Glomerular visceral epithelial cell (primary cell): ENCODE measurements around the gene LGALS1.
"Not testable (repeated sequence)": the region's sequence is repeated elsewhere in the genome, so short reads cannot be mapped to it uniquely, and the experiment has no call there.

Source experiments
- DNase-seq: peaks from one replicate; pipeline ENCODE4 v3.0.0-alpha.2; 2016; ENCODE audit errors: extremely low spot score

LGALS1 gene

DNA sequence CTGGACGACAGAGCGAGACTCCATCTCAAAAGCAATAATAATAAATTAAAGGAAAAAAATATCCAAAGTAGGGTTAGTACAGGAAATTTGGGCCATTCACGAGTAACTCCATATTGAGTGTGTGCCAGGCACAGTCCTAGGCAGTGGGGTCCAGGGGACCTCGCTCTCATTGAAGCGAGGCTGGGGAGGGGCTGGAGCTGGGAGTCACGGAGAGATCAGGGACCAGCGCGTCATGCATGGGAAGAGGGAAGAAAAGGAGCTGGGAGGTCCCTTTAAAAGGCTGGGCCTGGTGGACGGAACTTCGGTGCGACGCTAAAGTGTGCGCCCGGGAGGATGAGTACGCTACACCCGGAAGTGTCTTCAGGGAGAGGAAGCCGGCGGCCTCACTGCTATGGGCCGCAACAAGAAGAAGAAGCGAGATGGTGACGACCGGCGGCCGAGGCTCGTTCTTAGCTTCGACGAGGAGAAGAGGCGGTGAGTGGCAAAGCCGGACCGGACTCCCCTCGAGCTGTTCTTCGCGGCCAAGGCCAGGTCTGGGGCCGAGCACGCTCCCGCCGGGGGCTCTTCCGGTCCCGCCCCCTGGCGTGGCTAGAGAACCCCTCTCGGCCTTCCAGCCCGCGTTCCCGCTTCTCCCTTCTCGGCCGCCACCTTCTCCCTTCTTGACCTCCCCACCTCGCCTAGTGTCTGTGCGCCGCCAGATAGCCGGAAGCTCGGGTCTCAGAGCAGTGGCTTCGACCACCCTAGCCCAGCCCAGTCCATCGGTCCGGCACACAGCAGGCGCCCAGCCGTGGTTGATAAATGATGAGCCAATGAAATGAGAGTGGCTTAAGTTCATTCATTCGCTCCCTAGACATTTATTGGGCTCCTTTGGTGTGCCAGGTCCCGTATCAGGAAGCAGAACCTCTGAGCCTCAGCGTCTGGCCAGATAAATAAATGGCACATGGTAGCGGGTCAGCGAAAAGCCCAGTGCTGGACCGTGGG, 10.9 kb downstream of the LGALS1 start, which contains the start of gene NOL12:
Gene NOL12 (plus strand): TSS at position 342 of the 981 bp plus-strand sequence. CDS start 50 bp downstream, at position 392.
- DNase-seq, result peak; percentile 80

DNA sequence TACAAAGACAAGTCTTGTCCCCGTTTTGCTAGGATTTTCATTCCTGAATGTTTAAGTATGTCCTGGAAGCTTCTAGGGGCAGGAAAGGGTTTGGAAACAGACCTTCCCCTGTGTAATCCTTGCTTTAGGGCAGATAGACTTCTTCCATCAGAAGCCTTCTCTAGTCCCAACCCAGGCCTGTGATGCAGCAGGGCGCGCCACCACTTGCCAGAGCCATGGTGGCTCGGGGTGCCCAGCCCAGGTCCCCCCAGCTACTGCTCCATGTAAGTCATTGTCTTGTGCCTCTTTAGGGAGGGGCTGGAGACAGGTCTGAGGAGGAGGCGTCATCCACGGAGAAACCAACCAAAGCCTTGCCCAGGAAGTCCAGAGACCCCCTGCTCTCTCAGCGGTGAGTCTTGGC, 15.0 kb downstream of the LGALS1 start:
- no peak for DNase-seq

DNA sequence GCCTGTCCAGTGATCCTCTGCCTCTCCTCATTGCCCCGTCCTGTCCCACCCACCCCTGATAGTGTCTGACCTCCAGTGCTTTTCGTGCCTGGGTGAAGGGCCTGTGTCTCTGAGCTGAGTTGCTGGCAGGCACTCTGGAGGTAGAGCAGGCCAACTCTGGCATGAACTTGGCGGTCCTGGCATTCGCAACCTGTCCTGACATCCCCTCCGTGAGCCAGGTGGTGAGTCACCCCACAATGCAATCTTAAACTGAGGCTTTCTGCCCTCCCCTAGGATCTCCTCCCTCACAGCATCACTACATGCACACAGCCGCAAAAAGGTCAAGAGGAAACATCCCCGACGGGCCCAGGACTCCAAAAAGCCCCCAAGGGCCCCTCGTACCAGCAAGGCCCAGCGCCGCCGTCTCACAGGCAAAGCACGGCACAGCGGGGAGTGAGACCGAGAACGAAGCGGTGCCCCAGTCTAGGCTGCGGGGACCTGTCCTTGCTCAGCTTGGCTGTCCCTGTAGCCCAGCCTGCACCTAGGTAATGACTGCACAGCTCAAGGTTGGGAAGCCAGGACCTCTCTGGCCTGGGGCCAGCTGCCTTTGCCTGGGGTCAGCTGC, 15.6 kb downstream of the LGALS1 start:
- DNase-seq, result no peak

DNA sequence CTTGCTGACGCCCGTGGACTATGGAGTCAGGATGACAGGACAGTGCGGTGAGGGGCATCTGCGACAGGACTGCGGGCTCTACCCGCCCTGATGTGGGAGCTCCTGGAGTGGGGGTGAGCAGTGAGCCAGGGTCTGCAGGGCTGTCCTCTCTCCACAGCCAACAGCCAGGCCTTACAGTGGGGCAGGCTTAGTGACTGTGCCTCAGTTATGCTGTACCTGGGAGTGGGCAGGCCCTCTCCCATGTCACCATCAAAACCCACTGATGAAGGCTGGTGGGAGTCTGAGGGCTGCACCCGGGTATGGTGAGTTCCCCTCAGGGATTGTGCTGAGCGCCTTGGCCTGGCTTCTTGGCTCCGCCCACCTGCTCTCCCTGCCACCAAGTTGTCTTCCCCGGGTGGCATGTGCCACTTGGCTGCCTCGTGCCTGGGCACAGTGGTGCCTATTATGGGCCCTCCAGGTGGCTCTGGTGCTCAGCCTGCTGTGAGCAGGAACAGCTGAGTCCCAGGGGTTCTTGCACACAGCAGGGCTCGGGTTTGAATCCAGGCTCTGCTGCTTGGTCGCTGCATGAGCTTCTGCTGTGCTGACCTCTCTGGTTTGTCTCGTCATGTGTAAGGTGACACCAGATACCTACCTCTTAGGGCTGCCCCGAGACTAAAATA, 17.3 kb downstream of the LGALS1 start:
- DNase-seq, result no peak

DNA sequence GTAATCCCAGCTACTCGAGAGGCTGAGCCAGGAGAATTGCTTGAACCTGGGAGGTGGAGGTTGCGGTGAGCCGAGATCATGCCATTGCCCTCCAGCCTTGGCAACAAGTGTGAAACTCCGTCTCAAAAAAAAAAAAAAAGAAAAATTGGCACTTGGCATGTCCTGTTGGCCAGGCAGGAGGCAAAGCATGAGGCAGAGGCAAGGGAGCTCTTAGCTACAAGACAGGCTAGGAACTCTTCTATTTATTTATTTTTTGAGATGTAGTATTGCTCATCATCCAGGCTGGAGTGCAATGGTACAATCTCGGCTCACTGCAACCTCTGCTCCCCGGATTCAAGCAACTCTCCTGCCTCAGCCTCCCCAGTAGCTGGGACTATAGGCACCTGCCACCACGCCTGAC, 18.7 kb downstream of the LGALS1 start:
- DNase-seq, result not testable (repeated sequence)

DNA sequence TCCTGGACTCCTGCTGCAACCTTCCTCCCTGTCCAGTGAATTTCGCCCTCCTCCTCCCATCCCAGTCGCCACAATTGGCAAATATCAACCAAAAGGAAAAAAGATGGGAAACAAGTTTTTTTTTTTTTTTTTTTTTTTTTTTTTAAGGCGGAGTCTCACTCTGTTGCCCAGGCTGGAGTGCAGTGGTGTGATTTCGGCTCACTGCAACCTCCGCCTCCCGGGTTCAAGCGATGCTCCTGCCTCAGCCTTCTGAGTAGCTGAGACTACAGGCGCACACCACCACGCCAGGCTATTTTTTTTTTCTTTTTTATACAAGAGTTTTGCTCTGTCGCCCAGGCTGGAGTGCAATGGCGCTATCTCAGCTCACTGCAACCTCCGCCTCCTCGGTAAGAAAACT, 20.8 kb downstream of the LGALS1 start:
- DNase-seq, result not testable (repeated sequence)

DNA sequence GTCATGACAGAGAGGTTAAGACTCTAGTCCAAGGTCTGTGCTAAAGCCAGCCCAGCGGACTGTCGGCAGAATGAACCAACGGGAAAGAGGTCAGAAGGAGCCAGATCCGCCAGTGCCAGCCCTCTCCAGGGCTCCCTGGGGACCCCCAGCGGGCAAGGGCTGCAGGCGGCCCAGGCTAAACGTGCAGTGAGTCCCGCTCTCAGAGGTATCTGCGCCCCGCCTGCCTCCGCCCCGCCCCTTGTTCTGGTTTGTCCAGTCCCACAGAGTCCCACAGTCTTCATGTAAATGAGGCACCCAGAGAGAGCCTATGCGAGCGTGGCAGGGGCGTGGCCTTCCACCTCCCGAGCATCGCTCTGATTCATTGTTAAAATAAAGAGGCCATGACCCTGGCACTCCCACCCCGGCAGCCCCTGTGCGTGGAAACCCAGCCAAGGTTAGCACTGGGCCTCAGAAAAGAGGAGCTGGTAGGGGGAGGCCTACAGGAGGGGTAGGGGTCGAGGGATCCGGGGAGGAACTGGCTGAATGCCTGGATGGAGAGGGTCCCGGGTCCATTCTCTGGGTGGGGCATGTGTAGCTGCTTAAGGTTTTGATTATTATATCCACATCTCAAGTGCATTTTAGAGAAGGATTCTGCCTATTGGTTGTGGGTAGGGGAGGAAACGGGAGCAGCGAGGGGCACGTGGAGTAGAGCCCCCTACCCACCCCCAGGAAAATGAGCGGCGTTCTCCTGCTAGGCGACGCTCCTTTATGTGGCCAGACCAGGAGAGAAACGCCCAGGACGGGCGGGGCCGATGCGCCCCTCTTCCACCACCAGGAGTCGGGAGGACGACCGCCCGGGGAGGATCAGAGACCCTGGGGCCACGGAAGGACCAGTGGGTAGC, 21.5 kb downstream of the LGALS1 start, which contains the start of gene TRIOBP:
Gene TRIOBP (plus strand): TSS at position 392 of the 881 bp plus-strand sequence. CDS start 4,318 bp downstream, outside the sequence.
- DNase-seq, result peak; percentile 86

DNA sequence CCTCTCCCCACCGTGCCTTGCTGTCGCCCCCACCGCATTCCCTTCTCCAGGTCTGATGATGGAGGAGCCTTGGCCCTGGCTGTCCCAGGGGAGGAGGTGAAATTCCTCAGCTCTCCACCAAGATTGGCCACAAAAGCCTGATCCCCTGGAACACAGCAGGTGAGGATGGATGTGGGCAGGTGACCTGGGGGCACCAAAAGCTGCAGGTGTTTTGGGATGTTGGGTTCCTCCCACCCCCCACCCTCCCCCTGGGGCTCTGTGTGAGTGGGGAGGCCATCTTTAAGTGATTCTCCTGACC, 22.1 kb downstream of the LGALS1 start:
- DNase-seq, result no peak

DNA sequence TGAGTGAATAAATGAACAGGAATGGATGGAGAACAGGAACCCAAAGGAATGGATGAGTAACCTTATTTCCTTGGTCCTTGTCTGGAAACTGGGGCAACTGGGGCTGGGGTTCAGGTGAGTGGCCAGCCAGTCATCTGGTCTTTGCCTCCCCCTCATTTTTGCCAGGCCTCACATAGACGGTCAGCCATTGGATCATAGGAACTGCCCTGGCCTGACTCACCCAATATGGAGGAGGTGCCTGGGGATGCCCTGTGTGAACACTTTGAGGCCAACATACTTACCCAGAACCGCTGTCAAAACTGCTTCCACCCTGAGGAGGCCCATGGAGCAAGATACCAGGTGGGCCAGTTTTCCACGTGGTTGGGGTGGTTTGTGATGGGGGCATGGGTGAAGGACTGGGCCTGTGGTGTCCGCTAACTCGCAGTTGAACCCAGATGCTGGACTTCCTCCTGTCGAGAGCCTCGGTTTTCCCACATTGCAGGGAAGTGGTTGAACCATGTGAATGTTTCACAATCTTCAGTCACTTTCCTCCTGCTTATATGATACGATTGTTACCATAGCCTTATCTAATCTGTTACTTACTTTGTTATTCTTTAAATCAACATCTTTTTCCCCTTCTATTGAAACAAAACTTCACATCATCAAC, 25.8 kb downstream of the LGALS1 start:
- no peak for DNase-seq

DNA sequence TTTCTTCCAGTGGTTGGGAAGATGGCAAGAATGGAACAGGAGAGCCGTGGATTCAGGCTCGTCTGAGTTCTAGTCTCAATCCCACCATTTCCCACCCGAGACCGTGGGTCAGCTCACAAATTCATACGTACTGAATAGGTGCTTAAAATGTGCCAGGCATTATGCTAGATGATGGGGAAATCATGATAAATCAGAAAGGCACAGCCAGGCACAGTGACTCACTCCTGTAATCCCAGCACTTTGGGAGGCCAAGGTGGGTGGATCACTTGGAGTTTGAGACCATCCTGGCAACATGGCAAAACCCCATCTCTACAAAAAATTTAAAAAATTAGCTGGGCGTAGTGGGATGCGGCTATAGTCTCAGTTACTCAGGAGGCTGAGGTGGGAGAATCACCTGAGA, 28.5 kb downstream of the LGALS1 start:
- DNase-seq, result no peak

DNA sequence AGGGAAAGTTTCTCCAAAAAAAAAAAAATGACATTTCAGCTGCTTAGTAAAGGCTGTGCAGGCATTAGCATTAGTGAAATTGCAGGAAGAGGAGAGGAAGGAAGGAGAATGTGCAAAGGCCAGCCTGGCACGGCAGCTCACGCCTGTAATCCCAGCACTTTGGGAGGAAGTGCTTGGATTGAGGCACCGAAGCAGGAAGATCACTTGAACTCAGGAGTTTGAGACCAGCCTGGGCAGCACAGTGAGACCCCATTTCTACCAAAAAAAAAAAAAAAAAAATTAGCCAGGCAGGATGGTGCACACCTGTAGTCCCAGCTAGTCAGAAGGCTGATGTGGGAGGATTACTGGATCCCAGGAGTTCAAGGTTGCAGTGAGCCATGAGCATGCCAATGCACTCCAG, 29.2 kb downstream of the LGALS1 start:
- DNase-seq, result no peak

DNA sequence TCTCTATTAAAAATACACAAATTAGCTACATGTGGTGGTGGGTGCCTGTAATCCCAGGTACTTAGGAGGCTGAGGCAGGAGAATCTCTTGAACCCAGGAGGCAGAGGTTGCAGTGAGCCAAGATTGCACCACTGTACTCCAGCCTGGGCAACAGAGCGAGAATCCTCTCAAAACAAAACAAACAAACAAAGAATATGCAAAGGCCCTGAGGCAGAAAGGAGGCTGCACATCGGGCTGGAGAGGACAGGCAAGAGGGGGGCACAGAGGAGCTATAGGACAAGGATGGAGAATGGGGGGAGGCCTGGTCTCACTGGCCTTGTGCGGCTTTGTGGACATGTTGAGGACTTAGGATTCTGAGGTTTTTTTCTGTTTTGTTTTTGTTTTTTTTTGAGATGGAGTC, 29.8 kb downstream of the LGALS1 start:
- no peak for DNase-seq

DNA sequence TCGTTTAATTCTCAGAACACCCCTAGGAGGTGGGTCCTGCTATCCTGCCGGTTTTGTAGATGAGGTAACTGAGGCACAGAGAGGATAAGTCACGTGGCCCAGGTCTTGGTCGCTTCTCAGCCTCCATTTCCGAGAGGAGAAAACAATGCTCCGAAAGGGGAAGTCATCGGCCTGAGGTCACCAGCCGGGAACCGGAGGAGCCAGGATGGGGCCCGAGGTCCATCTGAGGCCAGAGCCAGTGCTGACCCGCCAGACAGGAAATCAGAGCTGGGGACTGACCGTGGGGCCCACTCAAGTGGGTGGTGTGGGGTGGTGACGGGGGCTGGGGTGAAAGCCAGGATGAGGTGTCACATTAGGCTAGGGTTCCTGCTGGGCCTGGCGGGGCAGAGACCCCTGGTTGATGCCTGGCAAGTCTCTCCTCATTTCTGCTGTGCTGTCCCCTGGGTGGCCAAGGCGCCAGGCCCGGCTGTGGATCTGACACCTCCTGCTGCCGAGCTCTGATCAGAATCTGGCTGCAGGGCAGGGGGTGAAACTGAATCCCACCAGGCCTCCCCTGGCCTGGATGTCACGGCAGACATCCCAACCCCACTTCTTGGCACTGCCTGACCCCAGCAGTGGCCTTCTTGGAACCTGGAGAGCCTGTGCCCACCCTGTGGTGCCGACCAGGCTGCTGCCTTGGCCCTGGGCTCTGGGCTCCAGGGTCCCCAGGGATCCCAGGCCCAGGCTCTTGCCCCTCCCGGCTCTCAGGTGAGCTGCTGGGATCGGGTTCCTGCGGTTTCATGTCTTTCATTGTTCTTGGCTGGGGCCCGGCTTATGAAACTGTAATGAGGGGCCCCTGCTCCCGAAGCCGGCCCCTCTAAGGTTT, 33.4 kb downstream of the LGALS1 start:
- DNase-seq, result no peak

DNA sequence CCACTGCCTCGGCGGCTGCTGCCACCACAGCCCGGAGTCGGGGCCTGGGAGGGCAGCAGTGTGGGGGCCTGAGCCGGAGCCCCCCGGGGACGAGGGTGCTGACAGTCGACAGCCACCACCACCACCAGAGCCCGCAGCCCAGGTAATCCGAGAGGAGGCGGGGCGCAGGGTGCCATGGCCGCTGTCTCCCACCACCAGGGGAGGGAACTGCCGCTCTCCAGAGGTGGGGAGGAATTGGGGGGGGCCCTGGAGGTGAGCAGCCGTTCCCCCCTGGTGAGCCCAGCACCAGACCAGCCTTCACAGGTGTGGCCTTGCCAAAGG, 34.0 kb downstream of the LGALS1 start:
- DNase-seq, result no peak

DNA sequence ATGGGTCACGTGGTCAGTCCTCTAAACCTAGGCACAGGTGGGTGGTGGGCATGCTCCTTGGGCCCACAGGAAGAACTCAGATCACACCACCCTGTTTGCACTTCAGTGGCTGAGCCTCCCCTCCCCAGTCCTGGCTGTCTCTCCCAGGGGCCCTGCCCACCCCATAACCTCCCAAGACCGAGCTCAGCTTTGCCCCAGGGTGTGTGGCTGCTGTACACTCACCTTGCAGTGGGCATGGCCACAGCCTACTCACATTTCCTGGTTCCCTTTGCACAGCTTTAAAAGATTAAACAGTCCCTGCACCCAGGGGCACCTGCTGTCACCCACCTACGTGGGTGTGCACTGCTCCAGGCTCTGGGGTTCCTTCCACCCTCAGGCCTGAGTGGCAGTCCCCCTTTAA, 35.2 kb downstream of the LGALS1 start:
- no peak for DNase-seq

DNA sequence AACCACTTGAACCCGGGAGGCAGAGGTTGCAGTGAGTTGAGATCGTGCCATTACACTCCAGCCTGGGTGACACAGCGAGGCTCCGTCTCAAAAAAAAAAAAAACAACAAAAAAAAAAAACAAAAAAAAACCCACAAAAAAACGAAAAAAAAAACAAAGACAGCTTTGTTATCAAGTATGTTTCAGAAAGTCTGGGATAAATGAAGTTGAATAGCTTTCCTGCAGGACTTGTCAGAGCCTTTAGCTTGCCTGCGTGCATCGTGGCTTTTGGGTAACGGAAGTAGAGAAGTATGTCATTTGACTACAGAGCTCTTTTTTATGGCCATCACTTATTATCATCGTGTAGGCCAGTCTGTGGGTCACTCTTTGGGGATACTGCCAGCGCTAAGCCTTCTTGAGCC, 36.1 kb downstream of the LGALS1 start:
- no peak for DNase-seq

DNA sequence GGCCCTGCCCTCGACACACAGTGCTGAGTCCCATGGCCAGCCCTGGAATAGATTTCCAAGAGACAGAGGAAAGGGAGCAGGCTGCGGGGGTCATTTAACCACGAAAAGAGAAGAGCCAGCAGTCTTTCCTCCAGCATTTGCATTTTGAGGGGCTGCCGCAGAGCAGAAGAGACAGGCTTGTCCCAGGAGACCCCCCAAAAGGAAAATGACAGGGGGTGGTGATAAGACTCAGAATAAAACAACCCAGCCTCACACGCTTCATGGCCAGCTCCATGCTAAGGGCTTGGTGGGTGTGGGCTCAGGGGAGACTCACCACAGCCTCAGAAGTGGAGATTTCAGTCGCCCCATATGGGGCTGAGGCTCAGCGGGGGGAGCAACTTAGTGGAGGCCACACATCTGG, 38.3 kb downstream of the LGALS1 start:
- DNase-seq, result no peak

DNA sequence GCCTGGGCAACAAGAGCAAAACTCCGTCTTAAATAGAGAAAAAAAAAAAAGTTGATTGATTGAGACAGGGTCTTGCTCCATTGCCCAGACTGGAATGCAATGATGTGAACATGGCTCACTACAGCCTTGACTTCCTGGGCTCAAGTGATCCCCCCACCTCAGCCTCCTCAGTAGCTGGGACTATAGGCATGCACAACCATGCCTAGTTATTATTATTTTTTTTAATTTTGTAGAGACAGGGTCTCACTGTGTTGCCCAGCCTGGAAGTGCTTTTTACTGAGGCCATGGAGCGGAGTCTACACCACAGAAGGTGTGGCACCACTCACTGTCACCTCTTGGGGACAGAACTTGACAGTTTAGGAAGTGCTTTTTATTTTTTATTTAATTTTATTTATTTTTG, 39.2 kb downstream of the LGALS1 start:
- no peak for DNase-seq

DNA sequence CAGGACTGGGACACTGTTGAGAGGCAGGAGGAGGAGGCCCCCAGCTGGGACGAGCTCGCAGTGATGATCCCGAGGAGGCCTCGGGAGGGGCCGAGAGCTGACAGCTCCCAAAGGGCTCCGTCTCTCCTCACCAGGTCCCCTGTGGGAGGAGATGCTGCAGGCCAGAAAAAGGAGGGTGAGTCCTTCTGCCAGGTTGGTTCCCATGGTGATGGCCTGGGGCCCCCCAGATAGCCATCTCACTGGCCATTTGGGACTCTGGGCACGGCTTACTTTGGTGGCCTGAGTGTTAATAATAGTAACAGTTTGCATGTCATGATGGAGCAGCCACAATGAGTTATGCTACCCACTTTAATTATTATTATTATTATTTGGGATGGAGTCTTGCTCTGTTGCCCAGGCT, 40.3 kb downstream of the LGALS1 start:
- DNase-seq, result no peak

DNA sequence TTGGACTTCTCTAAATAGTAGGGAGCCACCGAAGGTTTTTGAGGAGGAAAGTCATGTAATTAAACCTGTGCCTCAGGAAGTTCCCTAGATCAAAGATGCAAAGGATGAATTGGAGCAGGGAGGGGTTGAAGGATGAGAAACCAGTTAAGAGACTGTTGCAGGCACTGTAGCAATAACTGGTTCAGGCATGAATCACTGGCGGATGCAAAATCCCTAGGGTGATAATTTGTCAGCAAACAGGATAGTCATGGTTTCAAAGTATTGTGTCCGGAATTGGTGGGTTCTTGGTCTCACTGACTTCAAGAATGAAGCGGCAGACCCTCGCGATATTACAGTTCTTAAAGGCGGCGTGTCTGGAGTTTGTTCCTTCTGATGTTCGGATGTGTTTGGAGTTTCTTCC, 41.3 kb downstream of the LGALS1 start:
- no peak for DNase-seq
